Neutrophil (primary cell): ENCODE results near the gene PXK.

ENCODE experiments used
- H3K27ac ChIP-seq: fragments of 200-600 bp; sonication (generic); 2 replicates; pipeline ENCODE4 v1.5.1; 2016; ENCODE audit warnings: mild to moderate bottlenecking, moderate library complexity
- H3K27me3 ChIP-seq: fragments of 200-600 bp; sonication (generic); 2 replicates; pipeline ENCODE4 v1.6.0; 2016; ENCODE audit warnings: mild to moderate bottlenecking
- H3K36me3 ChIP-seq: fragments of 200-600 bp; sonication (generic); 2 replicates; pipeline ENCODE4 v1.5.1; 2017
- H3K4me1 ChIP-seq, 2 experiments: fragments of 200-600 bp in 1 of 2; sonication (generic) in 1 of 2; 1 replicate in 1 of 2; 2 replicates in 1 of 2; pipeline versions ENCODE4 v1.5.1 to v1.6.1; 2013 to 2016; ENCODE audit warnings: low read depth in 1 of 2, low read length in 1 of 2, mild to moderate bottlenecking in 1 of 2, moderate library complexity in 1 of 2; ENCODE audit not compliant: control insufficient read depth in 1 of 2, insufficient read depth in 1 of 2
- H3K4me3 ChIP-seq, 2 experiments: fragments of 200-600 bp in 1 of 2; sonication (generic) in 1 of 2; 1 replicate in 1 of 2; 2 replicates in 1 of 2; pipeline ENCODE4 v1.5.1; 2013 to 2016; ENCODE audit warnings: low read depth in 1 of 2, low read length in 1 of 2, mild to moderate bottlenecking in 1 of 2, moderate library complexity in 1 of 2
- H3K9me3 ChIP-seq: fragments of 200-600 bp; sonication (generic); 2 replicates; pipeline ENCODE4 v1.5.1; 2016
- TF ChIP-seq, protein P1 (sequence below): fragments of 200-600 bp; sonication (generic); IDR thresholded peaks from 2 replicates; pipeline ENCODE4 v1.5.1; 2016; ENCODE audit warnings: antibody characterized with exemption

Gene PXK

DNA sequence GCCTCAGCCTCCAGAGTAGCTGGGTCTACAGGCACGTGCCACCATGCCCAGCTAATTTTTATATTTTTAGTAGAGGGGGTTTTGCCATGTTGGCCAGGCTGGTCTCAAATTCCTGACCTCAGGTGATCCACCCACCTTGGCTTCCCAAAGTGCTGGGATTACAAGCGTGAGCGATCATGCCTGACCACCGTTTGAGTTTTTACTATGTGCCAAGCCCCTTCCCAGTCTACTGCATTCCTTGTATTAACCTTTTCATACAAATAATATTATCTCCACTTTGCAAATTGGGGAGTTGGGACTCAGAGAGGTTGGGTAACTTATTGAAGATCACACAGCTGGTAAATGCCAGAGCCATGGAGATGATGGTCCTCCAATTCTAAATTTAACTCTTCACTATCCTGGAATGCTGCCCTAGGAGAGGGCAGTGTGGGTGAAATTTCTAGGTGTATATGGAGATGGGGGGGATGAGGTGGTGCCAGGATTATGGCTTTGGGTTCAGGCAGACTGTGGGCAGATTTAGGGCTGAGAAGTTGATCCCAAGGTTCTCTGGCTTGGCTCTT, 1.0 kb upstream of the PXK start:
- H3K9me3 ChIP-seq: no peaks in the 10 kb centered on the region
- H3K27me3 ChIP-seq: no peaks in the 10 kb centered on the region
- peaks cover 33 to 36% of the 10 kb centered on the region in 2 experiments for H3K4me1 ChIP-seq
- no peaks in the 10 kb centered on the region for H3K36me3 ChIP-seq
- TF ChIP-seq, protein P1, sequence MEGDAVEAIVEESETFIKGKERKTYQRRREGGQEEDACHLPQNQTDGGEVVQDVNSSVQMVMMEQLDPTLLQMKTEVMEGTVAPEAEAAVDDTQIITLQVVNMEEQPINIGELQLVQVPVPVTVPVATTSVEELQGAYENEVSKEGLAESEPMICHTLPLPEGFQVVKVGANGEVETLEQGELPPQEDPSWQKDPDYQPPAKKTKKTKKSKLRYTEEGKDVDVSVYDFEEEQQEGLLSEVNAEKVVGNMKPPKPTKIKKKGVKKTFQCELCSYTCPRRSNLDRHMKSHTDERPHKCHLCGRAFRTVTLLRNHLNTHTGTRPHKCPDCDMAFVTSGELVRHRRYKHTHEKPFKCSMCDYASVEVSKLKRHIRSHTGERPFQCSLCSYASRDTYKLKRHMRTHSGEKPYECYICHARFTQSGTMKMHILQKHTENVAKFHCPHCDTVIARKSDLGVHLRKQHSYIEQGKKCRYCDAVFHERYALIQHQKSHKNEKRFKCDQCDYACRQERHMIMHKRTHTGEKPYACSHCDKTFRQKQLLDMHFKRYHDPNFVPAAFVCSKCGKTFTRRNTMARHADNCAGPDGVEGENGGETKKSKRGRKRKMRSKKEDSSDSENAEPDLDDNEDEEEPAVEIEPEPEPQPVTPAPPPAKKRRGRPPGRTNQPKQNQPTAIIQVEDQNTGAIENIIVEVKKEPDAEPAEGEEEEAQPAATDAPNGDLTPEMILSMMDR: no peak
- no peak overlapping the region for H3K27ac ChIP-seq
- H3K4me3 ChIP-seq: no peak overlapping the region

DNA sequence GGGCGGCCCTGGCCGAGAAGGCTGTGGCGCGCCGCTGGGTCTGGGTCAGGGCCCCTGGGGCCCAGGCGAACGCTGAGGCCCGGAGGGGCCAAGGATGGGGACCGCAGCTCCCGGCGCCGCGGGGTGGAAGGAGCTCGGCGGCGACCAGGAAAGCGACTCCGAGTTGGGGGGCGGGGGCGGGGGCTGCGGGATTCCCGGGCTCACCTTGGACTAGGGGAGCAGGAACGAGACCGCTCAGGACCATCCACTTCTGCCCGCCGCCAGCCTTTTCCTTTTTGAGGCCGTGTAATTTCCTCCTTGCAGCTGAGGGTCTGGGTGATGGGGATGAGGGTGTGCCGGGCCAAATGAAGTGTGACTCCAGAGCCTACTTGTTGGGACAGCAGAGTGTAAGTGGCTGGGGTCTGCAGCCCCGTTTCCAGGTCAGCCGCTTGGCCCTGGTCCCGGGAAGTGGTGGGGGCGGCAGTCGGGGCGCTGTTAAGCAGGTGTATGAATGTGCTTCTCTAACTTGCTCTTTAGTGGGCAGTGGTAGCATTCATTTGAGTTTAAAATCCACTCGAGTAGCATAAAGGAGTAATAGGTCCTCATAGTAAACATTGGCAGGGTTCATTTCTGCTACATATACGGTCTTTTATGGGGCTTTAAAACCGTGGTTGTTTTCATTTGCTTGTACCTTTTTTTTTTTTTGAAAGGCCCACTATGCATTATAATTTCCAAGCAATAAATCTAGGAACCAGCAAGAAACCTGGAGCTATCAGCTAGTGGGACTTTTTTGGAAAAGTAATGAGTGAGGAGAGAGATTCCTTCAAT, 717 bp downstream of the PXK start:
- peak overlapping the region; percentile 93 for H3K27ac ChIP-seq
- peaks cover 3% of the 10 kb centered on the region for H3K36me3 ChIP-seq
- peaks cover 36 to 50% of the 10 kb centered on the region in 2 experiments for H3K4me1 ChIP-seq
- H3K4me3 ChIP-seq: peak overlapping the region; percentile 73 to 97
- no peaks in the 10 kb centered on the region for H3K9me3 ChIP-seq
- TF ChIP-seq, protein P1: no peak
- no peaks in the 10 kb centered on the region for H3K27me3 ChIP-seq

DNA sequence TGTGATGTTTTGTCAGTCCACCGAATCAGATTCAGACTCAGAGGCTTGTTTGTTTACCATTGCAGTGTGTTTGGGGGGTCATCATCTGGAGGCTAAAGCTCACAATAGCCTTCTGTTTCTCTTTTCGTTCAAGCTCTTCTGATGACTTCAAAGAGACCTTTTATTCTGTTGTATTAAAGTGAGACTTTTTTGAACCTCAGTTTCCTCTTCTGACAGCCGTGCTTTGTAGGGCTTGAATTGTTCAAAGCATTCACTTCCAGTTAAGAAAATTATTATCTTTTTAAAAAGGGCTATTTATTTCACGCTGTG, 1.3 kb downstream of the PXK start:
- Histone ChIP-seq H3K27me3 (no peaks in the 10 kb centered on the region), H3K4me3 (peak overlapping the region; percentile 73 to 97), H3K9me3 (no peaks in the 10 kb centered on the region), H3K36me3 (peaks cover 3% of the 10 kb centered on the region), H3K4me1 (peaks cover 36 to 51% of the 10 kb centered on the region in 2 experiments), H3K27ac (peak overlapping the region; percentile 93)
- TF ChIP-seq, protein P1: no peak

DNA sequence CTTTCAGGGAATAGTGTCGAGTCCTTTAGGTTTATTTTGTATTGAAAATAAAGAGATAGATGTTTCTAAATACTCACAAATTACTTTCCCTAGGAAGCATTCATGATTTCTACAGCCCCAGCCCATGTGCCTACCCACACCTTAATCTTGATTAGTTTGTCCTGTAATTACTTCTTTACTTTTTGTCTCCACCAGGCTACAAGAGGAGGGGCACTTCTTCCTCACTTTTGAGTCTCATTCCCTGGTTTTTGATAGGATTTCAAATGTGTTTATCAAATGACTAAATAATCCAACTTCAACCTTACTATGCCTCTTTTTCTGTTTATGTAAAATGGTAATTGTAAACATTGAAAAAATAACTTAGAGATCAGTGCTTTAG, 1.8 kb downstream of the PXK start:
- Histone ChIP-seq H3K27ac (peak overlapping the region; percentile 93), H3K9me3 (no peaks in the 10 kb centered on the region), H3K27me3 (no peaks in the 10 kb centered on the region), H3K4me3 (peak overlapping the region; percentile 73 to 97), H3K4me1 (peaks cover 36 to 51% of the 10 kb centered on the region in 2 experiments), H3K36me3 (peaks cover 3% of the 10 kb centered on the region)
- TF ChIP-seq, protein P1: no peak

DNA sequence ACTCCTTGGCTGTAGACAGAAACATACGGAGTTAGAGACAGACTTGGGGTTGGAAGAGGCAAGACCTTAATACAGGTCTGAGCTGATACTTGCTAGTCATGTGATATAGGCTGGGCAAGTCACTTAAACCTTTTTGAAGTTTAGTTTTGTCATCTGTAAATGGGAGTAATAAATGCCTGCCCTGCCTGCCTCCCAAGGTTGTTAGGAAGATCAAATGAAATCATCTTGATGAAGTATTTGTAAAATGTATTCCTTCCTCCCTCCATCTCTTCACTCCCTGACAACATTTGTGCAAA, 2.9 kb downstream of the PXK start:
- Histone ChIP-seq H3K4me3 (peak overlapping the region; percentile 73 to 97), H3K27me3 (no peaks in the 10 kb centered on the region), H3K27ac (peak overlapping the region; percentile 93), H3K36me3 (peaks cover 3% of the 10 kb centered on the region), H3K9me3 (no peaks in the 10 kb centered on the region), H3K4me1 (peaks cover 36 to 51% of the 10 kb centered on the region in 2 experiments)
- TF ChIP-seq, protein P1: no peak
